ENCODE data around the gene ACTA2.

The ACTA2 gene

GRCh38 chr10:88974446-88975376 lies 22.1 kb upstream of the ACTA2 start:
- no peaks in the 10 kb centered on the region for H3K9me2 ChIP-seq (replicated peaks; ENCODE audit: insufficient read depth, low read length)
- no peaks in the 10 kb centered on the region for H3K36me3 ChIP-seq (replicated peaks; ENCODE audit: insufficient read depth, low read length)
- peak overlapping the region; percentile 55 for H3K4me3 ChIP-seq (ENCODE audit: low read length)
- H3K4me2 ChIP-seq (ENCODE audit: low read depth, low read length) = peak overlapping the region; percentile 64
- peaks cover 7% of the 10 kb centered on the region; the same call in 1 of the 2 replicates for H3K27me3 ChIP-seq (replicated peaks; ENCODE audit: insufficient read depth, low read length)
- H3K79me2 ChIP-seq (ENCODE audit: low read length) = no peaks in the 10 kb centered on the region
- no peaks in the 10 kb centered on the region for H3K4me1 ChIP-seq (ENCODE audit: low read length)
- no peaks in the 10 kb centered on the region for H4K20me1 ChIP-seq (ENCODE audit: insufficient read depth, low read length)
- H3K27ac ChIP-seq (ENCODE audit: low read length) = no peak overlapping the region
- peak; percentile 36 for DNase-seq
- peak overlapping the region; percentile 22; the same call in 1 of the 2 replicates for H3K9ac ChIP-seq (ENCODE audit: low read length)
- TF ChIP-seq EZH2phosphoT487 (IDR thresholded peaks at IDR 0.05; ENCODE audit: low read length) = no peak
- TF ChIP-seq, protein P1, sequence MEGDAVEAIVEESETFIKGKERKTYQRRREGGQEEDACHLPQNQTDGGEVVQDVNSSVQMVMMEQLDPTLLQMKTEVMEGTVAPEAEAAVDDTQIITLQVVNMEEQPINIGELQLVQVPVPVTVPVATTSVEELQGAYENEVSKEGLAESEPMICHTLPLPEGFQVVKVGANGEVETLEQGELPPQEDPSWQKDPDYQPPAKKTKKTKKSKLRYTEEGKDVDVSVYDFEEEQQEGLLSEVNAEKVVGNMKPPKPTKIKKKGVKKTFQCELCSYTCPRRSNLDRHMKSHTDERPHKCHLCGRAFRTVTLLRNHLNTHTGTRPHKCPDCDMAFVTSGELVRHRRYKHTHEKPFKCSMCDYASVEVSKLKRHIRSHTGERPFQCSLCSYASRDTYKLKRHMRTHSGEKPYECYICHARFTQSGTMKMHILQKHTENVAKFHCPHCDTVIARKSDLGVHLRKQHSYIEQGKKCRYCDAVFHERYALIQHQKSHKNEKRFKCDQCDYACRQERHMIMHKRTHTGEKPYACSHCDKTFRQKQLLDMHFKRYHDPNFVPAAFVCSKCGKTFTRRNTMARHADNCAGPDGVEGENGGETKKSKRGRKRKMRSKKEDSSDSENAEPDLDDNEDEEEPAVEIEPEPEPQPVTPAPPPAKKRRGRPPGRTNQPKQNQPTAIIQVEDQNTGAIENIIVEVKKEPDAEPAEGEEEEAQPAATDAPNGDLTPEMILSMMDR (IDR thresholded peaks at IDR 0.05; ENCODE audit: low read length) = no peak
- no peak for TF ChIP-seq EZH2 (optimal IDR thresholded peaks at IDR 0.05; ENCODE audit: low read depth, low read length)
- no peaks in the 10 kb centered on the region for H3F3A ChIP-seq (ENCODE audit: insufficient read depth, low read length)
- peak overlapping the region; percentile 40; the same call in 1 of the 2 replicates for H2AFZ ChIP-seq (ENCODE audit: low read length)
- no peaks in the 10 kb centered on the region for H3K9me3 ChIP-seq (replicated peaks; ENCODE audit: insufficient read depth, low read length)

DNA sequence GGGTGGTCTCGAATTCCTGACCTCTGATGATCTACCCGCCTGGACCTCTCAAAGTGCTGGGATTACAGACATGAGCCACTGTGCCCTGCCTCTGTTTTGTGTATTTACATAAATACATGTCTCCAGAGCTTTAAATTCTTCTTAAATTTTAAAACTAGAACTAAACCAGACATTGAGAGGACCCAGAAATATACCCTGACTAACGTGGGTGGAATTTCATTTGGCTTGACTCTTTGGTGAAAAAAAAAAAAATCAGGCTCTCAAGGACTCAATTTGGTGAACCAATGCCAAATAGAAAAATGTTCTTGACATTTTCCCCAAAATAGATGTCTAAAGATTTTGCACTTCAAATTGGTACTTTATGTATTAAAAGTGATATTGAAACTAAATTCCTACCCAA lies 21.4 kb upstream of the ACTA2 start:
- Histone ChIP-seq H3K9me2 (replicated peaks; ENCODE audit: insufficient read depth, low read length) (no peaks in the 10 kb centered on the region), H3F3A (ENCODE audit: insufficient read depth, low read length) (no peaks in the 10 kb centered on the region), H3K79me2 (ENCODE audit: low read length) (no peaks in the 10 kb centered on the region), H3K9me3 (replicated peaks; ENCODE audit: insufficient read depth, low read length) (no peaks in the 10 kb centered on the region), H3K4me3 (ENCODE audit: low read length) (no peak overlapping the region), H3K36me3 (replicated peaks; ENCODE audit: insufficient read depth, low read length) (no peaks in the 10 kb centered on the region), H3K9ac (ENCODE audit: low read length) (no peak overlapping the region), H3K27ac (ENCODE audit: low read length) (no peak overlapping the region), H4K20me1 (ENCODE audit: insufficient read depth, low read length) (no peaks in the 10 kb centered on the region), H2AFZ (ENCODE audit: low read length) (no peak overlapping the region), H3K4me2 (ENCODE audit: low read depth, low read length) (no peak overlapping the region), H3K27me3 (replicated peaks; ENCODE audit: insufficient read depth, low read length) (peaks cover 14% of the 10 kb centered on the region), H3K4me1 (ENCODE audit: low read length) (no peaks in the 10 kb centered on the region)
- DNase-seq = no peak
- TF ChIP-seq EZH2 (optimal IDR thresholded peaks at IDR 0.05; ENCODE audit: low read depth, low read length) (no peak), EZH2phosphoT487 (IDR thresholded peaks at IDR 0.05; ENCODE audit: low read length) (no peak)

GRCh38 chr10:88971221-88972061 lies 18.9 kb upstream of the ACTA2 start:
- Histone ChIP-seq H3K4me2 (ENCODE audit: low read depth, low read length) (no peak overlapping the region), H3K4me3 (ENCODE audit: low read length) (no peak overlapping the region), H3K36me3 (replicated peaks; ENCODE audit: insufficient read depth, low read length) (no peaks in the 10 kb centered on the region), H3K9ac (ENCODE audit: low read length) (no peak overlapping the region), H3K27ac (ENCODE audit: low read length) (no peak overlapping the region), H3K9me3 (replicated peaks; ENCODE audit: insufficient read depth, low read length) (no peaks in the 10 kb centered on the region), H3K9me2 (replicated peaks; ENCODE audit: insufficient read depth, low read length) (no peaks in the 10 kb centered on the region), H3F3A (ENCODE audit: insufficient read depth, low read length) (no peaks in the 10 kb centered on the region), H2AFZ (ENCODE audit: low read length) (no peak overlapping the region), H4K20me1 (ENCODE audit: insufficient read depth, low read length) (no peaks in the 10 kb centered on the region), H3K4me1 (ENCODE audit: low read length) (no peaks in the 10 kb centered on the region), H3K79me2 (ENCODE audit: low read length) (no peaks in the 10 kb centered on the region), H3K27me3 (replicated peaks; ENCODE audit: insufficient read depth, low read length) (peaks cover 39% of the 10 kb centered on the region)
- TF ChIP-seq EZH2phosphoT487 (IDR thresholded peaks at IDR 0.05; ENCODE audit: low read length) = no peak
- TF ChIP-seq, protein P1 (IDR thresholded peaks at IDR 0.05; ENCODE audit: low read length) = no peak
- no peak for TF ChIP-seq EZH2 (optimal IDR thresholded peaks at IDR 0.05; ENCODE audit: low read depth, low read length)
- no peak for DNase-seq

All from MM.1S (cell line).